ENCODE measurements around the gene VWDE.
"Not testable (repeated sequence)": the region's sequence is repeated elsewhere in the genome, so short reads cannot be mapped to it uniquely, and the experiment has no call there.

VWDE gene

DNA sequence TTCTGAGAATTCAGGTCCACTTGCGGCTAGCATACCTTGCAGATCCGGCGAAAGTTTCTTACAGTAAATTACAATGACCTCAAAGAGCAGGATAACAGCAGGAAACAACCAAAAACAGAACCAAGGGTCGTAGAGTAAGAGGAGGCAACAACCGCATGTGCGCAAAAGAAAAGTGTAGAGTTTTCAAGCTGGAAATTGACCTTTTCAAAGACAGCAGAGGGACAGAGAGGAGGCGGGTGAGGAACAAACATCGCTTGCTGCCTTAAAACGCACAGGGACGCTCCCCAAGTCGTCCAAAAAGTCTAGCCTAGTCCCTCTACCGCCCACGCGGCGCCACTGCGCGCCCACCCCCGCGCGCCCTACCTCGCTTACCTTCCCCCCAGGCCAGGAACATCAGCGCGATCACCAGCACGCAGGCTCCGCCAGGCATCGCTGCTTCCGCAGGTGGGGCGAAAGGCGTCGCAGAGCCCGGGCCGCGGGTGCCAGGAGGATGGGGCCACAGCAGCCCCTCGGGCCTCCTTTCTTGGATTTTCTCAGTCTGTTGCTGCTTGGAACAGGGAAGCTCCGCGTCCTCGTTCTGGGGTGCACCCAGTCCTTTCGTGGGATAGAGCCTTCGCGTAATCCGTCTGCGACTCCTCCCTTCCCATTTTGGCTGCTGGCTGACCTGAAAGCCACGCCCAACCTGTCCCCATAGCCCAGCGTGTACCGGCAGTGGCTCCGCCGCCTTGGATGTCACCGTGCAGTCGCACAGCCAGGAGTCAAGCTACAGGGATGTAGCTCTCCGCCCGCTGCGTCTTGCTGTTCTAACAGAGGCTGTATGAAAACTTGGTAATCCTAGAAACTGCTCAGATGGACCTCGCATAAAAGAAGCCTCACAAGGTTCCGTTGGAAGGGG is at the start of gene VWDE:
VWDE (minus strand) TSS at position 579 of the 895 bp plus-strand sequence; CDS start at position 430, 149 bp downstream.
- TF ChIP-seq ZFX (IDR thresholded peaks at IDR 0.05): no peak
- TF ChIP-seq, protein P1, sequence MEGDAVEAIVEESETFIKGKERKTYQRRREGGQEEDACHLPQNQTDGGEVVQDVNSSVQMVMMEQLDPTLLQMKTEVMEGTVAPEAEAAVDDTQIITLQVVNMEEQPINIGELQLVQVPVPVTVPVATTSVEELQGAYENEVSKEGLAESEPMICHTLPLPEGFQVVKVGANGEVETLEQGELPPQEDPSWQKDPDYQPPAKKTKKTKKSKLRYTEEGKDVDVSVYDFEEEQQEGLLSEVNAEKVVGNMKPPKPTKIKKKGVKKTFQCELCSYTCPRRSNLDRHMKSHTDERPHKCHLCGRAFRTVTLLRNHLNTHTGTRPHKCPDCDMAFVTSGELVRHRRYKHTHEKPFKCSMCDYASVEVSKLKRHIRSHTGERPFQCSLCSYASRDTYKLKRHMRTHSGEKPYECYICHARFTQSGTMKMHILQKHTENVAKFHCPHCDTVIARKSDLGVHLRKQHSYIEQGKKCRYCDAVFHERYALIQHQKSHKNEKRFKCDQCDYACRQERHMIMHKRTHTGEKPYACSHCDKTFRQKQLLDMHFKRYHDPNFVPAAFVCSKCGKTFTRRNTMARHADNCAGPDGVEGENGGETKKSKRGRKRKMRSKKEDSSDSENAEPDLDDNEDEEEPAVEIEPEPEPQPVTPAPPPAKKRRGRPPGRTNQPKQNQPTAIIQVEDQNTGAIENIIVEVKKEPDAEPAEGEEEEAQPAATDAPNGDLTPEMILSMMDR (conservative IDR thresholded peaks at IDR 0.05): no peak; the same call in 1 of the 2 replicates
- peak within 1 kb of the TSS; percentile 30; the same call in 1 of the 2 replicates for H3K27ac ChIP-seq

DNA sequence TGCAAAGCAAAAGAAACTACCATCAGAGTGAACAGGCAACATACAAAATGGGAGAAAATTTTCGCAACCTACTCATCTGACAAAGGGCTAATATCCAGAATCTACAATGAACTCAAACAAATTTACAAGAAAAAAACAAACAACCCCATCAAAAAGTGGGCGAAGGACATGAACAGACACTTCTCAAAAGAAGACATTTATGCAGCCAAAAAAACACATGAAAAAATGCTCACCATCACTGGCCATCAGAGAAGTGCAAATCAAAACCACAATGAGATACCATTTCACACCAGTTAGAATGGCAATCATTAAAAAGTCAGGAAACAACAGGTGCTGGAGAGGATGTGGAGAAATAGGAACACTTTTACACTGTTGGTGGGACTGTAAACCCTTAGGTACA is 49.5 kb upstream of the VWDE start:
- not testable (repeated sequence) for H3K27ac ChIP-seq

DNA sequence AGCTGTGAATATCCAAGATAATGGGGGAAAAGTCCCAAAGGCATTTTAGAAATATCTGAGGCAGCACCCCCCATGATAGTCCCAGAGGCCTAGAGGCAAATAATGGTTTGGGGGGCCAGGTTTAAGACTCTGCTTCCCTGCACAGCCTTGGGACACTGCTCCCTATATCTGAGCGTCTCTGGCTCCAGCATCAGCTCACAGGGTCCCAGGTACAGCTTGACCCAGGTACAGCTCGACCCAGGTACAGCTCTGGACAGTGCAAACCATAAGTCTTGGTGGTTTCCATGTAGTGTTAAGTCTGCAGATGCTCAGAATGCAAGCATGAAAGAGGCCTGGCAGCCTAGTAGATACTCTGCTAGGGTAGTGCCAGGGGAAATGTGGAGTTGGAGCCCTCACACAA is 47.0 kb upstream of the VWDE start:
- no peak overlapping the region for H3K27ac ChIP-seq

DNA sequence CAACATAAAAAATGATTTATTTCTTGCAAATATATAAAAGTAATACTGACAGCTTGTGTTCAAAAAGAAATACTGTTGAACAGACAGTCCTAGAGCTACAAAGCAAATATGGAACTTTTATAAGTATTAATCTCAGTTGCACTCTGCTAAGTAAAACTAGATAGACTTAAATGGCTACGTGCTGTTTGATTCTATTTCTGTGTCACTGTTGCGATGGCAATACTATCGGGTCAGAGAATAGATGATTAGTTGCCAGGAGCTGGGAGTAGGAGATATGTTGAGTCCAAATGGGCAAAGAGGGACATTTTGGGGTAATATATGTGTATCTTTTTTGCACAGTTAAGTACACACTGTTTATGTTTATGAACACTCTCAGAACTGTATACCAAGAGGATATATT is 41.1 kb upstream of the VWDE start:
- H3K27ac ChIP-seq: no peak overlapping the region
- TF ChIP-seq, protein P1 (conservative IDR thresholded peaks at IDR 0.05): no peak
- TF ChIP-seq ZFX (IDR thresholded peaks at IDR 0.05): no peak

More for the DNA sequence above, 47.0 kb upstream of the VWDE start:
- TF ChIP-seq, protein P1 (conservative IDR thresholded peaks at IDR 0.05): no peak
- TF ChIP-seq ZFX (IDR thresholded peaks at IDR 0.05): no peak

DNA sequence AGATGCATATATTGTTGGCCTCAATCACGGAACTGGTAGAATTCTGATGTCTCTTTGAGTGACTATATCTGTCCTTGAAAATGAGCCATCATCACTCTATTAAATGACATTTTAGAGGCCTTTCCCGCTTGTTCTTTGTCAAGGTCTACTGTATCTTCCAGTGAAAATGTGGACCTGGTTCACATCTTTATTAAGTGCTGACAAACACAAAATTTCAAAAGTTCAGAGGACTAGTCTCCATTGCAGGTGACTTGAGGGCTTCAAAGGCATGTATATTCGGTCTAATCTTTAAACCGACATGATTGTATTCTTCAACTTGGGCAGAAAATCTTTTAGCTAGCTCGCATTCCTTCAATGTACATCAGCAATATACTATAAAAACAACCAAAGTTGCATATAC is 36.6 kb upstream of the VWDE start:
- TF ChIP-seq, protein P1 (conservative IDR thresholded peaks at IDR 0.05): no peak
- TF ChIP-seq ZFX (IDR thresholded peaks at IDR 0.05): no peak
- no peak overlapping the region for H3K27ac ChIP-seq

DNA sequence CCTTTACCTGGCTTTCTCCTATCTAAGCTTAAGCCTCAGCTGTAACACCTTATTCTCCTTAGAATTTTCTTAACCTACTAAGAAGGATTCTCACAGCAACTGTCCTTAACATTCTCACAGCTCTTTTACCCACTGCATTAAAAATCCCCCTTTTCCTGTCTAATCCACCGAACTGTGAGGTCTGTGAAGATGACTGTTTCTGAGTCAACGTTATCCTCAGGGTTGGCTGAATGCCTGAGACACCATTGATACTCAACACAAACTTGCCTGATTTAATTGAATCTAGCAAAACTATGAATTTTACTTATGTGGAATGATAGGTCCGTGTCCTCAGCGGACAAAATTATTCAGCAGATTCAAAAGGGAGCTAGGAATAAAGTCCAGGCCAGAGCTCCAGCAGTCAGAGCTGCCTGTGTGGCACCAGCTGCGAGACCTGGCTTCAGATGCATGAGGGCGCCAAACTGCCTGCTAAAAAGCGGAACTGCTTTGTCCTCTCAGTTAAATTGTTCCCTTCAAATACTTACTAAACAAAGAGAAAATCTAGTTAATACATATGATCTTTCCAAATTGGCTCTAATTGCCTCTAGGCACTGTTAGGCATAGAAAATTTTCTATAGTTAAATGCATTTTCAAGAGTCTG is 33.4 kb upstream of the VWDE start:
- TF ChIP-seq ZFX (IDR thresholded peaks at IDR 0.05): no peak
- TF ChIP-seq, protein P1 (conservative IDR thresholded peaks at IDR 0.05): peak; percentile 30
- no peak overlapping the region for H3K27ac ChIP-seq

DNA sequence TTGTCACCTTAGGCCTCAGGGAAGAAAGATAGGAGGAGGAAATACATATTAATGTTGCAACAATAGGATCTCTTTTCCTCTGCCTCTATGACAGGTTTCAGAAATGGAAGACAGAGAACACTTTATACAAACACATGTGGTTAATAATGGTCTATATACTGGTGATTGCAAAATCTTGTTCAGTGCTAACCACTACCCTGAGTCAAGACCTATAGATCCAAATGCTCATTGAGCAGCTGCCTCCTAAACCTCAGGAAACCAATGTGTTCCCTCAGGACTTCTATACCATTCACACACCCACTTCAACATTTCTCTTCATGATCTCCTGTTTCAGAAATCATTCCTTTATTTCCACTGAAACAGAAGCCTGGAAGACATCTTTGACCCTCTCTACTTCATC is 32.5 kb upstream of the VWDE start:
- TF ChIP-seq, protein P1 (conservative IDR thresholded peaks at IDR 0.05): no peak
- TF ChIP-seq ZFX (IDR thresholded peaks at IDR 0.05): no peak
- H3K27ac ChIP-seq: no peak overlapping the region
